HepG2 (cell line): ENCODE data around the gene EPHA3.

Source experiments
- ZFX ChIP-seq: sonication (generic); formaldehyde crosslinking; IDR thresholded peaks from 2 replicates; pipeline ENCODE4 v1.4.0; 2020; ENCODE audit warnings: mild to moderate bottlenecking, low read depth, missing genetic modification reagents, moderate library complexity
- TF ChIP-seq, protein P1 (sequence below), 2 experiments: sonication (generic) in 1 of 2; formaldehyde crosslinking in 1 of 2; IDR thresholded peaks; 2 replicates each; pipeline versions ENCODE4 v1.4.0 to v1.6.1; 2016 to 2020; ENCODE audit warnings: borderline replicate concordance in 1 of 2, low read depth in 1 of 2, mild to moderate bottlenecking in 1 of 2, missing genetic modification reagents in 1 of 2

- no peak for TF ChIP-seq ZFX (CRISPR knock-in tag)
- TF ChIP-seq, protein P1, sequence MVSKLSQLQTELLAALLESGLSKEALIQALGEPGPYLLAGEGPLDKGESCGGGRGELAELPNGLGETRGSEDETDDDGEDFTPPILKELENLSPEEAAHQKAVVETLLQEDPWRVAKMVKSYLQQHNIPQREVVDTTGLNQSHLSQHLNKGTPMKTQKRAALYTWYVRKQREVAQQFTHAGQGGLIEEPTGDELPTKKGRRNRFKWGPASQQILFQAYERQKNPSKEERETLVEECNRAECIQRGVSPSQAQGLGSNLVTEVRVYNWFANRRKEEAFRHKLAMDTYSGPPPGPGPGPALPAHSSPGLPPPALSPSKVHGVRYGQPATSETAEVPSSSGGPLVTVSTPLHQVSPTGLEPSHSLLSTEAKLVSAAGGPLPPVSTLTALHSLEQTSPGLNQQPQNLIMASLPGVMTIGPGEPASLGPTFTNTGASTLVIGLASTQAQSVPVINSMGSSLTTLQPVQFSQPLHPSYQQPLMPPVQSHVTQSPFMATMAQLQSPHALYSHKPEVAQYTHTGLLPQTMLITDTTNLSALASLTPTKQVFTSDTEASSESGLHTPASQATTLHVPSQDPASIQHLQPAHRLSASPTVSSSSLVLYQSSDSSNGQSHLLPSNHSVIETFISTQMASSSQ (IDR thresholded peaks at IDR 0.05; ENCODE audit: low read depth): no peak
- TF ChIP-seq, protein P1 (CRISPR knock-in tag; IDR thresholded peaks at IDR 0.05; ENCODE audit: borderline replicate concordance): no peak
Observed at GRCh38 chr3:89227634-89228033, 120.2 kb downstream of the EPHA3 start.
